ENCODE results near the gene RAX2. TPM values are rescaled to one million over a fixed set of nuclear protein-coding genes. Genes with fewer than 3 reads are reported as not detected.

The RAX2 gene
- total and polyA plus RNA-seq, 2 donors (not counting 3 experiments of a cell fraction or from before 2014, with no cell fraction given) = not detected

DNA sequence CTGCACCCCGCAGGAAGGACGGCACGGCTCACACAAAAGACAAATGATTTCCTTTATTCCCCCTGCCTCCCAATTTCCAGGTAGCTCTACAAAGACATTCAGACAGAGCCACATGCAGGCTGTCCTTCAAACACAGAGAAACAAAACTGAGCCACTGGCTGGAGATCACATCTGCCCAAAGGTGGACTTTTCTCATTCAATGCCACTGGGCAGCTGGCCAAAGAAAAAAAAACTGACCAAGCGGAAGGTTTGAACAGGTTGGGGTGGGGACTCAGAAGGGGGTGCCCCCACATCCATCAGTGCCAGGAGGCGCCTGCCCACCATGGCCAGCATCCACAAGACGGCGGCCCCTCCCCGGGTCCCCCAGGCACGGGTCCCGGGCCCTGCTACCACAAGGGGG, 32.0 kb upstream of the RAX2 start:
- intact Hi-C loops (cut with micrococcal nuclease) = no loop called here
- CTCF ChIA-PET = no interaction called here
- no peak for FAIRE-seq

More for the DNA sequence above, 32.0 kb upstream of the RAX2 start:
- dilution Hi-C loops (cut with MboI; ENCODE audit: extremely low pct_ligation_motif_present, low sequenced_read_pairs) = no loop called here
- DNase-seq (ENCODE audit: low read depth, low spot score) = no peak
- no peak overlapping the region for H3K27ac ChIP-seq (ENCODE audit: insufficient read depth, low read depth, low read length)
- TF ChIP-seq JUN (IDR thresholded peaks at IDR 0.05; ENCODE audit: borderline replicate concordance, insufficient read depth, insufficient read length, low read depth) (no peak), POLR2A (IDR thresholded peaks at IDR 0.05; ENCODE audit: low read depth, low read length) (no peak), POLR2AphosphoS5 (IDR thresholded peaks at IDR 0.05; ENCODE audit: insufficient read depth, low read depth, low read length) (no peak), MYC (IDR thresholded peaks at IDR 0.05; ENCODE audit: low read depth, low read length) (no peak), GATA2 (IDR thresholded peaks at IDR 0.05; ENCODE audit: insufficient read depth, insufficient read length, low read depth, low read length) (no peak), EZH2 (IDR thresholded peaks at IDR 0.05; ENCODE audit: borderline replicate concordance, low read depth, low read length, severe bottlenecking) (no peak), FOS (IDR thresholded peaks at IDR 0.05; ENCODE audit: borderline replicate concordance, insufficient read depth, low read length) (no peak)
- TF ChIP-seq, protein P1, sequence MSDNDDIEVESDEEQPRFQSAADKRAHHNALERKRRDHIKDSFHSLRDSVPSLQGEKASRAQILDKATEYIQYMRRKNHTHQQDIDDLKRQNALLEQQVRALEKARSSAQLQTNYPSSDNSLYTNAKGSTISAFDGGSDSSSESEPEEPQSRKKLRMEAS (IDR thresholded peaks at IDR 0.05; ENCODE audit: insufficient read depth, insufficient read length) = no peak
- TF ChIP-seq, protein P2, sequence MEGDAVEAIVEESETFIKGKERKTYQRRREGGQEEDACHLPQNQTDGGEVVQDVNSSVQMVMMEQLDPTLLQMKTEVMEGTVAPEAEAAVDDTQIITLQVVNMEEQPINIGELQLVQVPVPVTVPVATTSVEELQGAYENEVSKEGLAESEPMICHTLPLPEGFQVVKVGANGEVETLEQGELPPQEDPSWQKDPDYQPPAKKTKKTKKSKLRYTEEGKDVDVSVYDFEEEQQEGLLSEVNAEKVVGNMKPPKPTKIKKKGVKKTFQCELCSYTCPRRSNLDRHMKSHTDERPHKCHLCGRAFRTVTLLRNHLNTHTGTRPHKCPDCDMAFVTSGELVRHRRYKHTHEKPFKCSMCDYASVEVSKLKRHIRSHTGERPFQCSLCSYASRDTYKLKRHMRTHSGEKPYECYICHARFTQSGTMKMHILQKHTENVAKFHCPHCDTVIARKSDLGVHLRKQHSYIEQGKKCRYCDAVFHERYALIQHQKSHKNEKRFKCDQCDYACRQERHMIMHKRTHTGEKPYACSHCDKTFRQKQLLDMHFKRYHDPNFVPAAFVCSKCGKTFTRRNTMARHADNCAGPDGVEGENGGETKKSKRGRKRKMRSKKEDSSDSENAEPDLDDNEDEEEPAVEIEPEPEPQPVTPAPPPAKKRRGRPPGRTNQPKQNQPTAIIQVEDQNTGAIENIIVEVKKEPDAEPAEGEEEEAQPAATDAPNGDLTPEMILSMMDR (IDR thresholded peaks at IDR 0.05; ENCODE audit: extremely low read depth in 1 of 2, insufficient read depth in 1 of 2, low read depth in 1 of 2, low read length in 2 of 2) = no peak
- no peaks in the 10 kb centered on the region for H3K36me3 ChIP-seq (ENCODE audit: control insufficient read depth in 2 of 2, extremely low read depth in 1 of 2, insufficient read depth in 2 of 2, low read length in 2 of 2)
- H3K79me2 ChIP-seq (ENCODE audit: control insufficient read depth, insufficient read depth, low read length) = no peaks in the 10 kb centered on the region
- no peak overlapping the region for H3K4me2 ChIP-seq (ENCODE audit: insufficient read depth, low read length)
- H3K9me3 ChIP-seq (replicated peaks; ENCODE audit: control insufficient read depth, insufficient read depth, low read length) = no peaks in the 10 kb centered on the region
- POLR2A ChIA-PET = no interaction called here
- no peak overlapping the region for H3K4me3 ChIP-seq (replicated peaks in 1 of 3; ENCODE audit: insufficient read depth in 1 of 3, low read depth in 1 of 3, low read length in 3 of 3)
- H4K20me1 ChIP-seq (replicated peaks; ENCODE audit: control insufficient read depth, extremely low read depth, insufficient read depth, low read length) = no peaks in the 10 kb centered on the region
- no peaks in the 10 kb centered on the region for H3K9me1 ChIP-seq (replicated peaks; ENCODE audit: control insufficient read depth, extremely low read depth, insufficient read depth, low read length)
- no peak overlapping the region for H2AFZ ChIP-seq (ENCODE audit: low read depth, low read length)
- peaks cover 19 to 20% of the 10 kb centered on the region in 2 experiments for H3K27me3 ChIP-seq (ENCODE audit: control insufficient read depth in 2 of 2, insufficient read depth in 2 of 2, low read length in 2 of 2)
- no TSS peak for BruUV-seq (replicated peaks)
- H3K4me1 ChIP-seq (ENCODE audit: control insufficient read depth, extremely low read depth, insufficient read depth, low read length) = no peaks in the 10 kb centered on the region
- H3K9ac ChIP-seq (replicated peaks; ENCODE audit: extremely low read depth, insufficient read depth, low read length) = no peak overlapping the region
